Hepatocyte (in vitro differentiated cells): ENCODE results near the gene CERS1. TPM values are rescaled to one million over a fixed set of nuclear protein-coding genes. Genes with fewer than 3 reads are reported as not detected.

Experiments used
- DNase-seq: peaks from one replicate; pipeline ENCODE4 v3.0.0-alpha.2; 2016; ENCODE audit warnings: low spot score
- H2AFZ ChIP-seq: fragments of 200-600 bp; sonication (generic); 2 replicates; pipeline ENCODE4 v1.6.0; 2016; ENCODE audit warnings: antibody characterized with exemption, mild to moderate bottlenecking
- H3K27ac ChIP-seq: fragments of 200-600 bp; sonication (generic); 2 replicates; pipeline ENCODE4 v1.5.1; 2016; ENCODE audit warnings: mild to moderate bottlenecking
- H3K27me3 ChIP-seq: fragments of 200-600 bp; sonication (generic); 2 replicates; pipeline ENCODE4 v1.6.1; 2016
- H3K36me3 ChIP-seq: fragments of 200-600 bp; sonication (generic); replicated peaks from 2 replicates; pipeline ENCODE4 v1.5.1; 2016; ENCODE audit warnings: low read depth; ENCODE audit not compliant: insufficient read depth
- H3K4me1 ChIP-seq: fragments of 200-600 bp; sonication (generic); 2 replicates; pipeline ENCODE4 v1.5.1; 2016; ENCODE audit warnings: mild to moderate bottlenecking, moderate library complexity; ENCODE audit not compliant: insufficient read depth
- H3K4me2 ChIP-seq: fragments of 200-600 bp; sonication (generic); 2 replicates; pipeline ENCODE4 v1.6.0; 2016
- H3K4me3 ChIP-seq: fragments of 200-600 bp; sonication (generic); 2 replicates; pipeline ENCODE4 v1.5.1; 2016; ENCODE audit warnings: mild to moderate bottlenecking
- H3K79me2 ChIP-seq: fragments of 200-600 bp; sonication (generic); 2 replicates; pipeline ENCODE4 v1.6.0; 2017; ENCODE audit warnings: mild to moderate bottlenecking
- H3K9me2 ChIP-seq: fragments of 200-600 bp; sonication (generic); replicated peaks from 2 replicates; pipeline ENCODE4 v1.6.0; 2017; ENCODE audit warnings: mild to moderate bottlenecking; ENCODE audit not compliant: insufficient read depth
- H3K9me3 ChIP-seq: fragments of 200-600 bp; sonication (generic); 2 replicates; pipeline ENCODE4 v1.5.1; 2016; ENCODE audit warnings: low read depth, mild to moderate bottlenecking
- H4K20me1 ChIP-seq: fragments of 200-600 bp; sonication (generic); 2 replicates; pipeline ENCODE4 v1.6.0; 2016; ENCODE audit warnings: mild to moderate bottlenecking; ENCODE audit not compliant: insufficient read depth, poor library complexity, severe bottlenecking
- EZH2 ChIP-seq: fragments of 200-600 bp; sonication (generic); IDR thresholded peaks from 2 replicates; pipeline ENCODE4 v1.6.1; 2016; ENCODE audit warnings: antibody characterized with exemption, mild to moderate bottlenecking, borderline replicate concordance
- EZH2phosphoT487 ChIP-seq: fragments of 200-600 bp; sonication (generic); IDR thresholded peaks from one replicate; pipeline ENCODE4 v1.6.1; 2018; ENCODE audit warnings: antibody characterized with exemption, mild to moderate bottlenecking, low read depth, moderate library complexity; ENCODE audit not compliant: unreplicated experiment, severe bottlenecking
- WGBS: methylation state at CpG from one replicate; pipeline ENCODE4 v1.1.6; 2016; ENCODE audit warnings: low lambda C conversion rate; ENCODE audit errors: missing lambda C conversion rate; 5-methylcytosine and 5-hydroxymethylcytosine counted together
- polyA plus RNA-seq: library from polyadenylated mRNA; unstranded; fragments of >200 nt; fragmentation: Nextera tagmentation; extraction: Ambion mirVana; gene quantifications from 2 replicates; pipeline ENCODE4 v1.2.1, GENCODE V29; 2016
- total RNA-seq: library from RNA; depleted of rRNA; stranded (reverse); fragments of >200 nt; gene quantifications from 2 replicates; pipeline ENCODE4 v1.2.3, GENCODE V29; 2014
- TF ChIP-seq, protein P1 (sequence below): fragments of 200-600 bp; sonication (generic); IDR thresholded peaks from 2 replicates; pipeline ENCODE4 v1.5.1; 2016; ENCODE audit warnings: antibody characterized with exemption, mild to moderate bottlenecking; ENCODE audit not compliant: poor library complexity

CERS1 gene
- total and polyA plus RNA-seq, 2 experiments from 2014 or later, result 5.3 to 5.7 TPM

DNA sequence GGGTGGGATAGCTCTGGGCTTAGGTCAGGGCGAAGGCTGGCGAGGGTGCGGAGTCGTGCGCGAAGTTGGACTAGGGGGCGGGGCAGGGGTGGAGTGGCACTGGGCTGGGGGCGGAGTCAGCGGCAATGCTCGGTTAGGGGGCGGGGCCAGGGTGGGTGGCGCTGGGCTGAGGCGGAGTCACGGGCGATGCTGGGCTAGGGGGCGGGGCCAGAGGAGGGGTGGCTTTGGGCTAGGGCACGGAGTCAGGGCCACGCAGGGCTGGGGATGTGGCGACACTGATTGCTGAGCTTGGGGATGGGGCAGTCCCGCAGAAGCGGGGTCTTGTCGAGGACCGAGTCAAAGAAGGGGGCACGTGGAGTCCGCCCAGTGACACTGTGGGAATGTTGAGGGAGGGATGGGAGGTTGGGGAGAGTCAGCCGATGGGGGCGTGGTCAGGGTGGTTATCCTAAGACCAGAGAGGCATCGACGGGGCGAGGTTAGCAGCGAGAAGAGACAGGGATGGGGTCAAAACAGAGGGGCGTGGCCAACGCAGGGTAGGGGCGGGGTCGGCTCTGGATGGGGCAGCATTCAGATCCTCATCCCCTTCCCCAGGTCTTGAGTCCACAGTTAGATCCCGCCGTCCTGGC, 36.4 kb upstream of the CERS1 start:
- H3K27ac ChIP-seq, result no peak overlapping the region
- DNase-seq, result peak; percentile 76
- H3K27me3 ChIP-seq, result no peaks in the 10 kb centered on the region
- no peaks in the 10 kb centered on the region for H3K9me2 ChIP-seq
- H3K9me3 ChIP-seq, result no peaks in the 10 kb centered on the region
- H3K79me2 ChIP-seq, result no peaks in the 10 kb centered on the region
- H3K4me2 ChIP-seq, result peak overlapping the region; percentile 37
- H2AFZ ChIP-seq, result no peak overlapping the region
- no peaks in the 10 kb centered on the region for H3K4me1 ChIP-seq
- no peaks in the 10 kb centered on the region for H4K20me1 ChIP-seq
- no peaks in the 10 kb centered on the region for H3K36me3 ChIP-seq
- WGBS, result 32% methylated on average over 4 of the region's 37 CpGs
- TF ChIP-seq, protein P1, sequence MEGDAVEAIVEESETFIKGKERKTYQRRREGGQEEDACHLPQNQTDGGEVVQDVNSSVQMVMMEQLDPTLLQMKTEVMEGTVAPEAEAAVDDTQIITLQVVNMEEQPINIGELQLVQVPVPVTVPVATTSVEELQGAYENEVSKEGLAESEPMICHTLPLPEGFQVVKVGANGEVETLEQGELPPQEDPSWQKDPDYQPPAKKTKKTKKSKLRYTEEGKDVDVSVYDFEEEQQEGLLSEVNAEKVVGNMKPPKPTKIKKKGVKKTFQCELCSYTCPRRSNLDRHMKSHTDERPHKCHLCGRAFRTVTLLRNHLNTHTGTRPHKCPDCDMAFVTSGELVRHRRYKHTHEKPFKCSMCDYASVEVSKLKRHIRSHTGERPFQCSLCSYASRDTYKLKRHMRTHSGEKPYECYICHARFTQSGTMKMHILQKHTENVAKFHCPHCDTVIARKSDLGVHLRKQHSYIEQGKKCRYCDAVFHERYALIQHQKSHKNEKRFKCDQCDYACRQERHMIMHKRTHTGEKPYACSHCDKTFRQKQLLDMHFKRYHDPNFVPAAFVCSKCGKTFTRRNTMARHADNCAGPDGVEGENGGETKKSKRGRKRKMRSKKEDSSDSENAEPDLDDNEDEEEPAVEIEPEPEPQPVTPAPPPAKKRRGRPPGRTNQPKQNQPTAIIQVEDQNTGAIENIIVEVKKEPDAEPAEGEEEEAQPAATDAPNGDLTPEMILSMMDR, result no peak
- TF ChIP-seq EZH2, result no peak
- no peak for TF ChIP-seq EZH2phosphoT487
- no peak overlapping the region for H3K4me3 ChIP-seq

DNA sequence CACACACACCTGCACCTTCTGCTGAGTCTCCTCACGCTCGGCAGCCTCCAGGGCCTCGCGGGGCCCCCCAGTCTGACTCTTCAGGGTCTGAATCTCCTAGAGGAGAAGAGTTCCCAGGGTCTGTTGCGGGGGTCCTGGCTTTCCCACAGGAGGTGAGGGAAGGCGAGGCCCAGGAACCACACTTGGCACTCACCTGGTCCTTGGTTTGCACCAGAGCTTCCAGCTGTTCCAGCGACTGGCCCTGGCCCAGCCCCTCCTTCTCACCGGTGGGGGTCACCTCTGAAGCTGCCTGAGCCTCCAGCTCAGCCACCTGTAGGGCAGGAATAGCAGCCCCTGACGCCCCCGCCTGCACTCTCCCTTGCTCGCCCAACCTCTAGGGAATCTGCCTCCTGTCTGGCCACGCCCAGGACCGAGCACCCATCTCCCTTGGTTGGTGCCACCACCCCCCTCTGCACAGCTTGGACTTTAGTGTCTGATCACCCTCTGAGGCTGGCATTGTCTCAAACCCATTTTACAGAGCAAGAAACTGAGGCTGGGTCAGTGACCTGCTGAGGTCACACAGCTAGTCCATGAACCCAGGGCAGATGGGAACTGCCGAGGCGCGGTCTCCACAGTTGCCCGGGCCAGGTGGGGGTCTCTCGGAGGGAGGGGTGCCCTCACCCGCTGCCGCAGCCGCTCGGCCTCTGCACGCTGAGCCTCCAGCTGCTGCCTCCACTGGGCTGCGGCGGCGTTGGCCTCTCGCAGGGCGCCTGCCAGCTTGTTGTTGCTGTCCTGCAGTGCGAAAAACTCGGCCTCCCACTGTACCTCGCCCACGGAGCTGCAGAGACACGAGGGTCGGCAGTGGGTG, 35.6 kb upstream of the CERS1 start:
- WGBS, result 89% methylated on average over 33 of the region's 34 CpGs

DNA sequence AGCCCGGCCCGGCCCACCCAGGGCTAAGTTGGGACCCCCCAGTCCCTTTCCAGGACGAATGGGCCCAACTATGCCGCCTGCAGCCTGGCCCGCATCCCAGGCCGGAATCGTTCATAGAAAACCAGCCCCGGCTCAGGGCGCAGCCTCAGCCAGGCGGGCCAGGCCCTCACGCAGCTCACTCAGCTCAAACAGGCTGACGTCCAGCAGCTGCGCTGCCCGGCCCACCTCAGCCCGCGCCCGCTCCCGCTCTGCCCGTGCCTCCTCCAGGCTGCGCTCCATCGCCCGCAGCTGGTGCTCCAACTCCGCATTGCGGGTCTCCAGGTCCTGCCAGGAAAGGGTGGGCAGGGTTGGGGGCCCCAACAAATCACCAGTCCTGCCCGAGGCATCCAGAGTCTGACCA, 33.4 kb upstream of the CERS1 start:
- H4K20me1 ChIP-seq, result no peaks in the 10 kb centered on the region
- no peak overlapping the region for H2AFZ ChIP-seq
- no peak overlapping the region for H3K4me3 ChIP-seq
- no peak overlapping the region for H3K4me2 ChIP-seq
- WGBS, result 98% methylated on average over 25 of the region's 25 CpGs
- no peak for DNase-seq
- H3K36me3 ChIP-seq, result no peaks in the 10 kb centered on the region
- H3K27ac ChIP-seq, result no peak overlapping the region
- no peaks in the 10 kb centered on the region for H3K9me3 ChIP-seq
- H3K4me1 ChIP-seq, result no peaks in the 10 kb centered on the region
- TF ChIP-seq EZH2phosphoT487 (no peak), EZH2 (no peak)
- TF ChIP-seq, protein P1, result no peak
- H3K27me3 ChIP-seq, result no peaks in the 10 kb centered on the region
- H3K9me2 ChIP-seq, result no peaks in the 10 kb centered on the region
- H3K79me2 ChIP-seq, result no peaks in the 10 kb centered on the region

More for the DNA sequence above, 35.6 kb upstream of the CERS1 start:
- no peaks in the 10 kb centered on the region for H3K79me2 ChIP-seq
- no peaks in the 10 kb centered on the region for H3K4me1 ChIP-seq
- no peak overlapping the region for H3K27ac ChIP-seq
- peak; percentile 4 for DNase-seq
- H3K36me3 ChIP-seq, result no peaks in the 10 kb centered on the region
- H3K27me3 ChIP-seq, result no peaks in the 10 kb centered on the region
- no peak overlapping the region for H2AFZ ChIP-seq
- H3K4me3 ChIP-seq, result no peak overlapping the region
- H4K20me1 ChIP-seq, result no peaks in the 10 kb centered on the region
- no peak overlapping the region for H3K4me2 ChIP-seq
- no peak for TF ChIP-seq EZH2phosphoT487
- no peak for TF ChIP-seq EZH2
- TF ChIP-seq, protein P1, result no peak
- no peaks in the 10 kb centered on the region for H3K9me3 ChIP-seq
- no peaks in the 10 kb centered on the region for H3K9me2 ChIP-seq
